HepG2 (cell line): ENCODE results near the gene ZNF618. TPM values are rescaled to one million over a fixed set of nuclear protein-coding genes. Genes with fewer than 3 reads are reported as not detected.

Experiments
- AKAP8 ChIP-seq: sonication (generic); formaldehyde crosslinking; IDR thresholded peaks from 2 replicates; pipeline ENCODE4 v1.5.1; 2020; ENCODE audit warnings: mild to moderate bottlenecking, missing genetic modification reagents
- MTA3 ChIP-seq: sonication (generic); formaldehyde crosslinking; IDR thresholded peaks from 2 replicates; pipeline ENCODE4 v1.4.0; 2020; ENCODE audit warnings: missing genetic modification reagents
- MTF2 ChIP-seq: sonication (generic); formaldehyde crosslinking; IDR thresholded peaks from 2 replicates; pipeline ENCODE4 v1.5.0; 2020; ENCODE audit warnings: missing genetic modification reagents, borderline replicate concordance
- polyA plus RNA-seq, 8 experiments: library from polyadenylated mRNA; depleted of rRNA in 3 of 8; stranded (reverse) in 7 of 8; unstranded in 1 of 8; fragments of >200 nt; fragmentation: Illumina TruSeq in 4 of 8; extraction: Trizol in 4 of 8; gene quantifications; 2 replicates each; pipeline versions ENCODE4 v1.2.1 to v1.2.3, GENCODE V29; 2011 to 2016; ENCODE audit warnings: low read depth in 4 of 8, missing spikeins in 1 of 8, mixed read lengths in 1 of 8; ENCODE audit not compliant: insufficient read depth in 1 of 8
- total RNA-seq, 5 experiments: library from RNA; depleted of rRNA; stranded (reverse); fragments of >200 nt; fragmentation: Illumina TruSeq; extraction: Trizol; gene quantifications; 2 replicates each; pipeline ENCODE4 v1.2.3, GENCODE V29; 2016; ENCODE audit warnings: low read depth in 1 of 5
- TF ChIP-seq, protein P1 (sequence below): sonication (generic); formaldehyde crosslinking; conservative IDR thresholded peaks from 2 replicates; pipeline ENCODE4 v1.8.0; 2022; ENCODE audit warnings: missing genetic modification reagents
- TF ChIP-seq, protein P2 (sequence below): sonication (generic); formaldehyde crosslinking; IDR thresholded peaks from 2 replicates; pipeline ENCODE4 v1.9.0; 2021; ENCODE audit warnings: mild to moderate bottlenecking, missing genetic modification reagents

ZNF618 gene
- total and polyA plus RNA-seq, 2 of the 13 experiments (the other 11 are each of a cell fraction or from before 2014, with no cell fraction given): 0.07 TPM

DNA sequence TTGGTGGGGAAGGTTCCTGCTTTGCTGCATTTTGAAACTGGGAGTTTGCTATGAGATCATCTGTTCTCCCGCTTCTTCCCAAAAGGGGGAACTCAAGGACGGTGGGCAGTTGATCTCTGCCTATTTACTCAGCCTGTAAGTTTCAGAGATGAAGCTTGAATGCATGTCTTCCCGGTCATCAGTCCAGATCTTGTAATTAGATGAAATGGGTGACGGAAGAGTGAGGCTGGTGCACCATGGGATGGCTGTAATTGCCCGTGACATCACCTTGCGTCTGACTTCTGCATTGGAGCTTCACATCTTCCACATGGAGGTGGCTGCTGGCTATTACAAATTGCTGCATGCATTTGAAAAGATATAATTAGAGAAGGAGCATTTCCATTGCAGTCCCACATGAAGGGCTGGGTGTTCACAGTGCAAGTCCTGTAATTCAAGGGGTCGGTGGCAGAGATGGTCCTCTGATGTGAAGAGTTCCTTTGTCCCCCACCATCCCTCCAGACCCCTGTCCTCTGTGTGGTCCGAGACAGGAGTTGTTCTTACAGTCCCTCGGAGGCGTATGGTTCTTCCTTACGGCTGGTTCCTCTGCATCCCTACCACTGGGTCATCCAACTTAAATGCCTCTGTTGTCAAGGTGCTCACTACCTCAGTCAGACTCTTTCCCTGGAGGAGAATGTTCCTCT is 72.9 kb downstream of the ZNF618 start (continued):
- TF ChIP-seq, protein P1, sequence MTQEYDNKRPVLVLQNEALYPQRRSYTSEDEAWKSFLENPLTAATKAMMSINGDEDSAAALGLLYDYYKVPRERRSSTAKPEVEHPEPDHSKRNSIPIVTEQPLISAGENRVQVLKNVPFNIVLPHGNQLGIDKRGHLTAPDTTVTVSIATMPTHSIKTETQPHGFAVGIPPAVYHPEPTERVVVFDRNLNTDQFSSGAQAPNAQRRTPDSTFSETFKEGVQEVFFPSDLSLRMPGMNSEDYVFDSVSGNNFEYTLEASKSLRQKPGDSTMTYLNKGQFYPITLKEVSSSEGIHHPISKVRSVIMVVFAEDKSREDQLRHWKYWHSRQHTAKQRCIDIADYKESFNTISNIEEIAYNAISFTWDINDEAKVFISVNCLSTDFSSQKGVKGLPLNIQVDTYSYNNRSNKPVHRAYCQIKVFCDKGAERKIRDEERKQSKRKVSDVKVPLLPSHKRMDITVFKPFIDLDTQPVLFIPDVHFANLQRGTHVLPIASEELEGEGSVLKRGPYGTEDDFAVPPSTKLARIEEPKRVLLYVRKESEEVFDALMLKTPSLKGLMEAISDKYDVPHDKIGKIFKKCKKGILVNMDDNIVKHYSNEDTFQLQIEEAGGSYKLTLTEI (CRISPR knock-in tag): no peak
- TF ChIP-seq, protein P2, sequence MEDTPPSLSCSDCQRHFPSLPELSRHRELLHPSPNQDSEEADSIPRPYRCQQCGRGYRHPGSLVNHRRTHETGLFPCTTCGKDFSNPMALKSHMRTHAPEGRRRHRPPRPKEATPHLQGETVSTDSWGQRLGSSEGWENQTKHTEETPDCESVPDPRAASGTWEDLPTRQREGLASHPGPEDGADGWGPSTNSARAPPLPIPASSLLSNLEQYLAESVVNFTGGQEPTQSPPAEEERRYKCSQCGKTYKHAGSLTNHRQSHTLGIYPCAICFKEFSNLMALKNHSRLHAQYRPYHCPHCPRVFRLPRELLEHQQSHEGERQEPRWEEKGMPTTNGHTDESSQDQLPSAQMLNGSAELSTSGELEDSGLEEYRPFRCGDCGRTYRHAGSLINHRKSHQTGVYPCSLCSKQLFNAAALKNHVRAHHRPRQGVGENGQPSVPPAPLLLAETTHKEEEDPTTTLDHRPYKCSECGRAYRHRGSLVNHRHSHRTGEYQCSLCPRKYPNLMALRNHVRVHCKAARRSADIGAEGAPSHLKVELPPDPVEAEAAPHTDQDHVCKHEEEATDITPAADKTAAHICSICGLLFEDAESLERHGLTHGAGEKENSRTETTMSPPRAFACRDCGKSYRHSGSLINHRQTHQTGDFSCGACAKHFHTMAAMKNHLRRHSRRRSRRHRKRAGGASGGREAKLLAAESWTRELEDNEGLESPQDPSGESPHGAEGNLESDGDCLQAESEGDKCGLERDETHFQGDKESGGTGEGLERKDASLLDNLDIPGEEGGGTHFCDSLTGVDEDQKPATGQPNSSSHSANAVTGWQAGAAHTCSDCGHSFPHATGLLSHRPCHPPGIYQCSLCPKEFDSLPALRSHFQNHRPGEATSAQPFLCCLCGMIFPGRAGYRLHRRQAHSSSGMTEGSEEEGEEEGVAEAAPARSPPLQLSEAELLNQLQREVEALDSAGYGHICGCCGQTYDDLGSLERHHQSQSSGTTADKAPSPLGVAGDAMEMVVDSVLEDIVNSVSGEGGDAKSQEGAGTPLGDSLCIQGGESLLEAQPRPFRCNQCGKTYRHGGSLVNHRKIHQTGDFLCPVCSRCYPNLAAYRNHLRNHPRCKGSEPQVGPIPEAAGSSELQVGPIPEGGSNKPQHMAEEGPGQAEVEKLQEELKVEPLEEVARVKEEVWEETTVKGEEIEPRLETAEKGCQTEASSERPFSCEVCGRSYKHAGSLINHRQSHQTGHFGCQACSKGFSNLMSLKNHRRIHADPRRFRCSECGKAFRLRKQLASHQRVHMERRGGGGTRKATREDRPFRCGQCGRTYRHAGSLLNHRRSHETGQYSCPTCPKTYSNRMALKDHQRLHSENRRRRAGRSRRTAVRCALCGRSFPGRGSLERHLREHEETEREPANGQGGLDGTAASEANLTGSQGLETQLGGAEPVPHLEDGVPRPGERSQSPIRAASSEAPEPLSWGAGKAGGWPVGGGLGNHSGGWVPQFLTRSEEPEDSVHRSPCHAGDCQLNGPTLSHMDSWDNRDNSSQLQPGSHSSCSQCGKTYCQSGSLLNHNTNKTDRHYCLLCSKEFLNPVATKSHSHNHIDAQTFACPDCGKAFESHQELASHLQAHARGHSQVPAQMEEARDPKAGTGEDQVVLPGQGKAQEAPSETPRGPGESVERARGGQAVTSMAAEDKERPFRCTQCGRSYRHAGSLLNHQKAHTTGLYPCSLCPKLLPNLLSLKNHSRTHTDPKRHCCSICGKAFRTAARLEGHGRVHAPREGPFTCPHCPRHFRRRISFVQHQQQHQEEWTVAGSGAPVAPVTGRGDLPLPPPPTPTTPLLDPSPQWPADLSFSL (CRISPR knock-in tag): no peak
- TF ChIP-seq AKAP8 (CRISPR knock-in tag) (no peak), MTF2 (CRISPR knock-in tag) (no peak), MTA3 (CRISPR knock-in tag) (no peak)
